Ovary (tissue), 9 donors: ENCODE data around the gene SND1. TPM values are rescaled to one million over a fixed set of nuclear protein-coding genes. Genes with fewer than 3 reads are reported as not detected.

Source experiments
- DNase-seq, 5 donors: peaks; one replicate each; pipeline ENCODE4 v3.0.0-alpha.2; 2019 to 2020
- H3K27ac ChIP-seq, 2 donors: fragments of 200-600 bp; one replicate each; pipeline versions ENCODE4 v1.5.1 to v1.8.0; 2019 to 2022
- H3K27me3 ChIP-seq: fragments of 200-600 bp; one replicate; pipeline ENCODE4 v1.8.0; 2022
- H3K36me3 ChIP-seq: fragments of 200-600 bp; sonication (generic); one replicate; pipeline ENCODE4 v1.5.1; 2019
- H3K4me1 ChIP-seq: one replicate; pipeline ENCODE4 v1.8.1; 2013; ENCODE audit warnings: mild to moderate bottlenecking, moderate library complexity; ENCODE audit not compliant: insufficient read depth
- H3K4me3 ChIP-seq: fragments of 200-600 bp; sonication (generic); one replicate; pipeline ENCODE4 v1.5.1; 2017
- H3K9me3 ChIP-seq, 2 donors: fragments of 200-600 bp in 1 of 2; sonication (generic) in 1 of 2; one replicate each; pipeline versions ENCODE4 v1.5.1 to v1.8.1; 2013 to 2019; ENCODE audit warnings: mild to moderate bottlenecking in 1 of 2, moderate library complexity in 1 of 2
- EP300 ChIP-seq: sonication (generic); formaldehyde crosslinking; IDR thresholded peaks from one replicate; pipeline ENCODE4 v1.6.1; 2017; ENCODE audit warnings: antibody characterized with exemption
- POLR2A ChIP-seq: fragments of 450-650 bp; IDR thresholded peaks from one replicate; pipeline ENCODE4 v1.6.1; 2017; ENCODE audit warnings: antibody characterized with exemption, mild to moderate bottlenecking, moderate library complexity
- WGBS, 3 donors: extraction: QIAGEN DNeasy Blood & Tissue Kit in 1 of 3; methylation state at CpG; one replicate each; pipeline versions ENCODE4 v1.1.5 to v1.1.7; 2013 to 2017; 5-methylcytosine and 5-hydroxymethylcytosine counted together
- intact Hi-C, 4 donors: fragments of 100-400 bp; cut with DNase I; formaldehyde crosslinking; loops; one replicate each; pipeline versions ENCODE4 v1.11.0 to v1.15.1; 2022 to 2023
- polyA plus RNA-seq, 2 donors: library from polyadenylated mRNA; stranded (reverse); fragments of 200-250 nt in 1 of 2; fragments of 350-450 nt in 1 of 2; fragmentation: Illumina TruSeq in 1 of 2; extraction: RNeasy Lipid Tissue Mini Kit (QIAGEN cat#74804) in 1 of 2; gene quantifications; one replicate each; pipeline ENCODE4 v1.2.3, GENCODE V29; 2013 to 2014
- total RNA-seq, 7 donors: library from RNA; depleted of rRNA in 2 of 7; stranded (reverse); fragments of >200 nt in 2 of 7; fragmentation: NEBNext Ultra II Directional in 3 of 7; extraction: Animal tissue kit (Norgen Biotek cat#: 25700) in 3 of 7; gene quantifications; one replicate each; pipeline versions ENCODE4 v1.1.0 to v1.2.4, GENCODE V29; 2016 to 2023
- TF ChIP-seq, protein P1 (sequence below), 3 donors: fragments of 450-650 bp in 2 of 3; fragments of 200-600 bp in 1 of 3; IDR thresholded peaks; one replicate each; pipeline versions ENCODE4 v1.5.1 to v1.8.0; 2016 to 2022; ENCODE audit warnings: antibody characterized with exemption in 3 of 3, mild to moderate bottlenecking in 1 of 3
- donor health status: DM: no; HTN: no; CAD: no; lungs with moderate emphysema.
- donor health status: DM: no; HTN: no; CAD: no.
- donor health status: Bipolar disorder and iron deficiency.
- donor health status: DM: yes; HTN: yes; CAD: no.
- donor health status: DM: no; HTN: no; CAD: no.
- donor health status: DM: yes; HTN: yes; CAD: no.

The SND1 gene
- total and polyA plus RNA-seq, 9 donors = 91.4 to 297 (median 182) TPM

DNA sequence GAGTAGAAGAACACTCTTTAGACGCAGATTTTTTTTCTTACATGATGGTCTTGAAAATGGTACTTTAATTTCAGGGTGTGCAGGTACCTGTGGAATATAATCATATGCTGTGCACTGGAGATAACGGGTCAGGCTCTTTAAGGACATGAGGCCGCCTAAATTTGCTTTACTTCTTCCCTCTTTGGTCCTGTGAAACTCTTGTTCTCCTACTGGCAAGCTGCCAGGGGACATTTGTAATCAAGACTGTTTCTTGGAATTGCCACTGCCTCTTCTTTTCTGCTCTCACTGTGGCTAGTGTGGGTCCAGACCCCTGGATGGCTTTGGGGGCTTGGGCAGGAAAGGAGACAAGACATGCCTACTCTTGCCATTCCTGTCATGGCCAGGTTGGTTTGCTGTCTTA, 146.0 kb downstream of the SND1 start:
- intact Hi-C loops = no loop called here
- TF ChIP-seq, protein P1, sequence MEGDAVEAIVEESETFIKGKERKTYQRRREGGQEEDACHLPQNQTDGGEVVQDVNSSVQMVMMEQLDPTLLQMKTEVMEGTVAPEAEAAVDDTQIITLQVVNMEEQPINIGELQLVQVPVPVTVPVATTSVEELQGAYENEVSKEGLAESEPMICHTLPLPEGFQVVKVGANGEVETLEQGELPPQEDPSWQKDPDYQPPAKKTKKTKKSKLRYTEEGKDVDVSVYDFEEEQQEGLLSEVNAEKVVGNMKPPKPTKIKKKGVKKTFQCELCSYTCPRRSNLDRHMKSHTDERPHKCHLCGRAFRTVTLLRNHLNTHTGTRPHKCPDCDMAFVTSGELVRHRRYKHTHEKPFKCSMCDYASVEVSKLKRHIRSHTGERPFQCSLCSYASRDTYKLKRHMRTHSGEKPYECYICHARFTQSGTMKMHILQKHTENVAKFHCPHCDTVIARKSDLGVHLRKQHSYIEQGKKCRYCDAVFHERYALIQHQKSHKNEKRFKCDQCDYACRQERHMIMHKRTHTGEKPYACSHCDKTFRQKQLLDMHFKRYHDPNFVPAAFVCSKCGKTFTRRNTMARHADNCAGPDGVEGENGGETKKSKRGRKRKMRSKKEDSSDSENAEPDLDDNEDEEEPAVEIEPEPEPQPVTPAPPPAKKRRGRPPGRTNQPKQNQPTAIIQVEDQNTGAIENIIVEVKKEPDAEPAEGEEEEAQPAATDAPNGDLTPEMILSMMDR (IDR thresholded peaks at IDR 0.05) = no peak
- no peak for TF ChIP-seq EP300
- no peak for TF ChIP-seq POLR2A
- DNase-seq = peak in 1 of 5 donors; percentile 27
- H3K9me3 ChIP-seq = no peaks in the 10 kb centered on the region
- no peak overlapping the region for H3K4me3 ChIP-seq
- no peaks in the 10 kb centered on the region for H3K27me3 ChIP-seq
- peaks cover 5% of the 10 kb centered on the region for H3K4me1 ChIP-seq
- H3K27ac ChIP-seq = no peak overlapping the region
- 84 to 89% (median 85%) methylated on average over 3 of the region's 3 CpGs for WGBS, 3 donors
- no peaks in the 10 kb centered on the region for H3K36me3 ChIP-seq

DNA sequence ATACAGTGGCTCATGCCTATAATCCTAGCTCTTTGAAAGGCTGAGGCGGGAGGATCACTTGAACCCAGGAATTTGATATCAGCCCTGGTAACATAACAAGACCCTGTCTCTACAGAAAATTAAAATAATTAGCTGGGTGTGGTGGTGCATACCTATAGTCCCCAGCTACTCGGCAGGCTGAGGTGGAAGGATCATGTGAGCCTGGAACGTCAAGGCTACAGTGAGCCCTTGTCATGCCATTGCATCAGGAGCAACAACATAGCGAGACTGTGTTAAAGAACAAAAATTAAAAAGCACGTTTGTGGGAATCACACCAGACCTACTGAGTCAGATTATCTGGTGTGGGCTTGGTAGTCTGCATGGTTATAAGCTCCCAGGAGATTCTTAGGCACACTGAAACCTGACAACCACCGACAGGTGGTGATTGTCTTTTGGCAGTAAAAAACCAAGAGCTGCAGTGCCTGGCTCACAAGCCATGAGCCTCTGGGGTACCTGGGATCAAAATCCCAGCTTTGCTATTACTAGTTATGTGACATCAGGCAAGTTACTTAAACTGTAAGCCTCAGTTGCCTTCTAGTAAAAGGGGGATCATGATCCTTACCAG, 146.9 kb downstream of the SND1 start:
- no peak overlapping the region for H3K27ac ChIP-seq
- H3K4me1 ChIP-seq = peaks cover 3% of the 10 kb centered on the region
- H3K9me3 ChIP-seq = no peaks in the 10 kb centered on the region
- WGBS, 3 donors = 84 to 95% (median 95%) methylated on average over 6 of the region's 6 CpGs
- H3K27me3 ChIP-seq = no peaks in the 10 kb centered on the region
- no peaks in the 10 kb centered on the region for H3K36me3 ChIP-seq
- intact Hi-C loops = no loop called here
- H3K4me3 ChIP-seq = no peak overlapping the region
- TF ChIP-seq POLR2A (no peak), EP300 (no peak)
- TF ChIP-seq, protein P1 (IDR thresholded peaks at IDR 0.05) = no peak
- no peak for DNase-seq

DNA sequence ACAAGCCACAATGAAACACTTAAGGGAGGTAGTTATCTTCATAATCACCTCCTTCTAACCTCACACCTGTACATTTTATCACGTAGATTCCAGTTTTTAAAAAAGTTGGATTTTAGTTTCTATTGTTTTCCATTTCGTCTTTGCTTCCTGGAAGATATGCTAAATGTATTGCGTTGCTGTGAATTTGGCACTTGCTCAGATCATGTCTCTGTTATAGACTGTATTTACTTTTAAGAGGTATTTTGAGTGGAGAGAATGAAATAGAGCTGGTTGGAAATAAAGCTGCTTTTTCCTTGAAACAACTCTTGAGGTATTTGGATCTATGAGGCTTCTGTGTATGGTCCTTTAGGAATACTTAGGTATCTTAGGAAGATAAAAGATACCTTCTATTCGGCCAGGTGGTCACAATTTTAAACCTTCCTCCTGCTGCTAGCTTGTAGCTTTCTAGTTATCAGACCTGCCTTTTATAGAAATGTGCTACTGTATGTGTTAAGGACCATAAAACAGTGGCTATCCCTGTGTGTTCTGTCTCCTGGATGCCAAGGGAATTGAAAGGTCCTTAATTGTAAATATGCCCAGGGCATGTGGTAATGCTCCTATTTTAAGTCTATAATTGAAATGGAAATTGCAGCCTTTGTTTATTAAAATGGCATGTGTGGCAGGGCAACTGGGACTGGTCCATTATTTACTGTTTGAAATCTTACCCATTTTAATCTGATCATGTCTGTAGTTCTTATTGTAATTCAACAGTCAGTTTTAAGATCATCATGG, 147.7 kb downstream of the SND1 start:
- H3K27me3 ChIP-seq = no peaks in the 10 kb centered on the region
- TF ChIP-seq EP300 = no peak
- TF ChIP-seq POLR2A = no peak
- TF ChIP-seq, protein P1 (IDR thresholded peaks at IDR 0.05) = no peak
- peaks cover 2% of the 10 kb centered on the region for H3K4me1 ChIP-seq
- WGBS, 3 donors = 87 to 93% (median 91%) methylated on average over 4 of the region's 4 CpGs
- intact Hi-C loops = no loop called here
- DNase-seq = no peak
- H3K36me3 ChIP-seq = no peaks in the 10 kb centered on the region
- no peak overlapping the region for H3K27ac ChIP-seq
- no peaks in the 10 kb centered on the region for H3K9me3 ChIP-seq
- H3K4me3 ChIP-seq = no peak overlapping the region

DNA sequence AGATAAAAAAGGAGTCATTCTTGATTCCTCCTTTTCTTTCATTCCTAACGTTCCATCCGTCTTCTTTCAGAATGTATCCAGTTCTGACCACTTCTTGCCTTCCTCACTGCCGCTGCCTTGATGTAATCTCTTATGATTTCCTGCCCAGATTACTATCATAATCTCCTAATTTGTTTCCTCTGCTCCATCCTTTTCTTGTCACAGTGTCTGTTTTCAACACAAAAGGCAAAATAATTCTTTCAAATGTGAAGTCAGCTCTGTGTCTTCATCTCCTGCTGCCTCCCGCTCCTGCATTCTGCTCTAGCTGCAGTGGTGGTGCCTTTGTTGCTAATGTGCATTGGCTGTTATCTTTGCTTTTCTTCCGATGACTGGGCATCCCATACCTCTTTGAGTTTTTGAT, 150.9 kb downstream of the SND1 start:
- Histone ChIP-seq H3K4me1 (peaks cover 1% of the 10 kb centered on the region), H3K36me3 (no peaks in the 10 kb centered on the region), H3K27ac (no peak overlapping the region), H3K9me3 (no peaks in the 10 kb centered on the region), H3K27me3 (no peaks in the 10 kb centered on the region), H3K4me3 (no peak overlapping the region)
- 91 to 95% (median 95%) methylated on average over 5 of the region's 5 CpGs for WGBS, 3 donors
- intact Hi-C loops = no loop called here
- DNase-seq = no peak
- TF ChIP-seq, protein P1 (IDR thresholded peaks at IDR 0.05) = no peak
- TF ChIP-seq EP300 (no peak), POLR2A (no peak)
